G401.6 (cell line): ENCODE measurements around the gene MZF1.
"Not testable (repeated sequence)": the region's sequence is repeated elsewhere in the genome, so short reads cannot be mapped to it uniquely, and the experiment has no call there.

Source experiments
- FAIRE-seq: peaks from 2 replicates; lab custom pipeline; 2012; peaks lifted over from hg19 to GRCh38; lab: Jason Lieb, UNC

Gene MZF1

DNA sequence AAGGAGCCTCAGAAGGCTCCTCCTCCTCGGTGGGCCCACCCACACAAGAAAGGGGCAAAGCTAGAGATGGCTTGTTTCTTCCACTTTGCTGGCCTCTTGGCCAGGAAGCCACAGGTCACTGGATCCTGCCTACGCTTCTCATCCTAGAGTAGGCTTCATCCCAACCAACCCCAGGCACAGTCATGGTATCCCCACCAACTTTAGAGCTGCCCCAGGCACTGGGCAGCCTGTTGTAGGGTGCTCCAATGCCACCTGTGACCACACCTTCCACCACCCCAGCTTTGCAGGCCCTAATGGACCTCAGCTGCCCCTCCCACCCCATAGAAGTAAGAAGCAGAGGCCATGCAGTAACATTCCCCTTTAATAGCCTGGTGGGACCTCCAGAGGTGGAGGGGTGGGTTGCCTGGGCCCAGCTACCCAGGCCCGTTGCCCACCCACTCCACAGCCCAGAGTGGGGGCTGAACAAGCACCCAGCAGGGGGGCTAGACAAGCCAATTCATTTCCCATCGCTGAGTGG, 17.7 kb downstream of the MZF1 start:
- no peak for FAIRE-seq

DNA sequence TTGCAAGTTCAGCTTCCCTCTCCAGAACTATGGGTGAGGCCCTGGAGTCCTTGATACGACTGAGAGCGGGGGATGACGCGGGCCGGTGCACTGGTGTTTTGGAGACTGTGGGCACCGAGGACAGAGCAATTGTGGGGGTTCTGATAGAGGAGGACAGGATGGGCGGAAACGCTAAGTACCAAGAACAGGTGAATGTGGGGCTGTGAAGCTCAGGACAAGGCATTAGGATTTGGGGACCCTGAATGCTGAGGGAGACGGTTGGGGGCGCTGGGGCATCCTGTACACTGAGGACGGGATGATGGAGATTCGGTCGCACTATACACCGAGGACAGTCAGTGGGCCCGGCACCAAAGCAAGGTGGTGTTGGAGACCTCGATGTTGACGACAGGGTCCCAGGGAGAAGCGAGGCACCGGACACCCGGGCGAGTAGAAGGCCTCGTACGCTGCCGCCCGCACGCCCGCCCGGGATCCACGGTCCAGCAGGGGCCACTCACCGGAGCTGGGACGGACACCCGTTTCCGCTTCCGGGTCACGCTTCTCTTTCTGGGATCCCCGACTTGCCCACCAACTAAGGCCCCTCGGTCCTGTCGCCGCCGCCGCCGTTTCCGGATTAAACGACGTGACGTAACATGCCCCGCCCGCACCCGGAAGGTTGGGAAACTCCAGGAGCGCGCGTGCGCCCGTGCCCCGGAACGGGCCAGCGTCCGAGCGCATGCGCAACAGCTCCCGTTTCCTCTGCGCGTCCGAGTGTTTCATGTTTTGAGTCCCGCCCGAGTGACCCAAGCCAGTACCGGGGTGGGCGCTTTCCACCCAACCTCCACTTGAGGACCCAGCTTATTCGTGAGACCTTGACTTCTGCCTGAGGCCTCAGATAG, 18.4 kb downstream of the MZF1 start, which contains the start of gene CHMP2A:
Gene CHMP2A, minus strand, starts transcription at position 612 of the 875 bp plus-strand sequence. CDS start 893 bp downstream, outside the sequence.
- FAIRE-seq, result peak; percentile 96

DNA sequence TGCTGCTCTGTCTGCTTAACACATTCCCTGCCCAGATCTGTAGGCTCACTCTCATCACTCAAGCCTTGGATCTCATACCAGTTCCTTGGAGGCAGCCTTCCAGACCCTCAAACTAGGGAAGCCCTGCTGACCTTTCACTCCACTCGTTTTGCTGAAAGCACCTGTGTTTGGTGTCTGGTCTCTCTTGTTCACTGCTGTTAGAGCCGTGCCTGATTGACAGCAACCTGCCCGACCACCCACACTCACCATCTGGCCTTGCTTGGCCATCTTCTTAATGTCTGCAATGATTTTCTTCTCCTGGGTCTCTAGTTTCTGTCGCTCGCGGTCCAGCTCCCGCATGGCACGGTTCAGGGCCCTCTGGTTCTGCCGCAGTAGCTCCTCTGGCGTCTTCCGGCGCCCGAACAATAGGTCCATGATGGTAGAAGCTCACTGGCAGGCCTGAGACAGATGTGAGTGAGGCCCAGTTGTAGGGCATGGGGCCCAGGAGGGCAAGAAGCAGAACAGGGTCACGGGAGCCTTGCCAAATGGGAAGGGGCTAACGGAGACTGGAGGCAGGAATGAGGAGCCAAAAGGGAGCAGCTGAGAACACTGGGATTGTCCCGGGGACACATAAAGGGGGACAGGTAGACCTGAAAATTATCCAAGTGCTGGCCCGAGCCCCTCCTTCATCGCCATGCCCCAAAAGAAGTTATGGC, 19.2 kb downstream of the MZF1 start:
- FAIRE-seq, result no peak

DNA sequence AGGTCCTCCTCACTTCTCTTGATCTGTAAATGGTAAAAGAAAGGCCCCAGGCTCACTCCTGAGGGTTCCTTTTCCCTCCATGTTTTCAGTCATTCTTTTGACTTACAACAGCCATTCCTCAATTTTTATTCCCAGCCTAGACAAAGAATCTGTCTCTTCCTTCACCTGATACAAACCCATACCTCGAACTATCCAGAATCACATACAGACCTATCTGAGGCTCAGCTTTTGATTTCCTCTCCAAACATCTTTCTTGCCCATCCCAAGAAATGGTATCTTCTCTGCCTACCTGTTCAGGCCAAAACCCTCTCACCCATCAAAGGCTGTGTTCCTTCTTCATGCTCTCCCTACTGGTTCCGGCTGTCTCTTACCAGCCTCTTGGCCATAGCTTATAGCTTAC, 20.5 kb downstream of the MZF1 start:
- FAIRE-seq, result no peak

DNA sequence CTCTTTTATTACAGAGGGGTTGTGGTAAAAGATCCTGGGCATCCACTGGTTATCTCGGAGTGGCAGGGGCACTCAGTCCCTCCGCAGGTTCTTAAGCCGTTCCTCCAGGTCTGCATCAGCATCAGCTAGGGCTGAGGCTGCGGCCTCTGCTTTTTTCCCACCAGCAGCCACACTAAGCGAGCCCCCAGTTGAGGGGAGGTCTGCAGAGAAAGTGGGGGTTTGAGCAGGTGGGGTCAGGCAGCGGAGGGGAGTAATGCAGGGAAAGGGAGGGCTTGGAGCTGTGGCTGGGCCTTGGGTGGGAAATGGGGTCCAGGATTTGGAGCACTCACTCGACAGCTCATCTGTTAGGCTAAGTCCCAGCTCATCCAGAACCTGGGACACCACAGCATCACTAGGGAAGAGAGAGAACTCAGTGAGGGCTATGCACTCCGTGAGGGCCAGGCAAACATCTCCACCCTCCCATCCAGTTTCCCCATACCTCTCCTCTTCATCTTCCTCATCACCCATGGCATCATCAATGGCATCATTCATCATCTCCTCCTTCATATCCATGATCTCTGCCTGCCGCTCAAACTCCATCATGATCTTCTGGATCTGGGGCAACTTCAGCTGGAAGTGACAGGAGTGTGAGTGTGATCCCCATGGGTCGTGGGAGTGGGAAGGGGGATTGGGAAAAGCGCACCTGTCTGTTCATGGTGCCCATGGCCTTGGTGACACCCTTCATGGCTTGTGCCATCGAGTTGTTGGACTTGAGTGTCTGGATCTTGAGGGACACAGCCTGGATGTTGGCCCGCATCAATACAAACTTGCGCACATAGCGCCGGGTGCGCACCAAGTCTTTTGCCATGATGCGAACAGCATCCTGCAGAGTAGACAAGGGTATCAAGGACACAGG, 21.3 kb downstream of the MZF1 start:
- FAIRE-seq, result no peak

DNA sequence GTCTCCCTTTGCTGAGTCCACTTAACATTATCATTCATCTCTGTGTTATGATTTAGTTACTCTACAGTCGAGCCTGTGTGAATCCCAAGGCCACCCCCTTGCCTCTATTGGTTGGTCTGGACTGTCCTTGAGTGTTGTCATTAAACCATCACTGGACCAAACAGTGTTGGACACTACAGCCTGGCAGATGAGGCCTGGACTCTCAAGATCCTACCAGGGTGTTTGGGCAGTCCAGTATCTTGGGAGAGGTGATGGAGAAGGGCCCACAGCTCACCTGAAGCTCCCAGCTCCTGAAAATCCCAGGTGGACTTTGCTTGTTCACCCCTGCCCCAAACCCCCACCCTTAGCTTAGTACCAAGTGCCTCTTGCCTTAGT, 22.0 kb downstream of the MZF1 start:
- FAIRE-seq, result no peak

DNA sequence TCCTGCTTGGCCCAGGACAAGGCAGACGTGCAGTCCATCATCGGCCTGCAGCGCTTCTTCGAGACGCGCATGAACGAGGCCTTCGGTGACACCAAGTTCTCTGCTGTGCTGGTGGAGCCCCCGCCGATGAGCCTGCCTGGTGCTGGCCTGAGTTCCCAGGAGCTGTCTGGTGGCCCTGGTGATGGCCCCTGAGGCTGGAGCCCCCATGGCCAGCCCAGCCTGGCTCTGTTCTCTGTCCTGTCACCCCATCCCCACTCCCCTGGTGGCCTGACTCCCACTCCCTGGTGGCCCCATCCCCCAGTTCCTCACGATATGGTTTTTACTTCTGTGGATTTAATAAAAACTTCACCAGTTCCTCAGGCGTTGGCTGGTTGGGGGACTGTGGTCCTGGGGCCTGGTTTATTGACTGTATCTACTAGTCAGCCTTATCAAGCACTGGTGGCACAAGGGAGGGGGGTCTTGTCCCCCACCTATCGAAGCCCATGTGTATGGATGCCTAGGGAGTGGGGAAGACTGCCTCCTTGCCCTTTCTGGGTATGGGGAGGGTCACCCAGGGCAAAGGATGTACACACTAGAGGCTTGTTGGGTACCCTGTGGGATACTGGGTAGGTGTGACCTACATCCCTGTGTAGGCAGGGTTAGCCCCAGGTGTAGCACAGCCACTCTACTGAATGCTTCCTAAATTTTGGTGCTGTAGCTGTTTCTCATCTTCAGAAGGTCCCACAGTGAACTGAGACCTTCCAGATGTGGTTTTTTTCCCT, 22.6 kb downstream of the MZF1 start:
- no peak for FAIRE-seq

DNA sequence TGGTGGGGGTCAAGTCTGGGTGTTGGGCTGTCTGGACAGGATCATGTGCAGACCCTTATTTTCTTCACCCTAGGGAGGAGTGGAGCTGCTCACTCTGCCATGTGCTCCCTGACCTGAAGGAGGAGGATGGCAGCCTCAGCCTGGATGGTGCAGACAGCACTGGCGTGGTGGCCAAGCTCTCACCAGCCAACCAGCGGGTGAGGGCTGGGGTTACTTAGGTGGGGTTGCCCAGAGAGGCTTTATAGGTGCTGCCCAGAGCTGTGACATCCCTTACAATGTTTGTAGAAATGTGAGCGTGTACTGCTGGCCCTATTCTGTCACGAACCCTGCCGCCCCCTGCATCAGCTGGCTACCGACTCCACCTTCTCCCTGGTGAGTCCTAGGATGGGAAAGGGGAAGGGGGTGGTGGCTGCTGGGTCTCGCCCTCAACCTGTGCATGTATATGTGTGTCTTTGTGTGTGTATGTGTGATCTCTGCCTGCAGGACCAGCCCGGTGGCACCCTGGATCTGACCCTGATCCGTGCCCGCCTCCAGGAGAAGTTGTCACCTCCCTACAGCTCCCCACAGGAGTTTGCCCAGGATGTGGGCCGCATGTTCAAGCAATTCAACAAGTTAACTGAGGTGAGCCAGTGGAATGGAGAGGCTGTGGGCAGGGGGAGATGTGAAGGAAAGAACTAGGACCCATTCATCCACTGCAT, 23.3 kb downstream of the MZF1 start:
- no peak for FAIRE-seq

DNA sequence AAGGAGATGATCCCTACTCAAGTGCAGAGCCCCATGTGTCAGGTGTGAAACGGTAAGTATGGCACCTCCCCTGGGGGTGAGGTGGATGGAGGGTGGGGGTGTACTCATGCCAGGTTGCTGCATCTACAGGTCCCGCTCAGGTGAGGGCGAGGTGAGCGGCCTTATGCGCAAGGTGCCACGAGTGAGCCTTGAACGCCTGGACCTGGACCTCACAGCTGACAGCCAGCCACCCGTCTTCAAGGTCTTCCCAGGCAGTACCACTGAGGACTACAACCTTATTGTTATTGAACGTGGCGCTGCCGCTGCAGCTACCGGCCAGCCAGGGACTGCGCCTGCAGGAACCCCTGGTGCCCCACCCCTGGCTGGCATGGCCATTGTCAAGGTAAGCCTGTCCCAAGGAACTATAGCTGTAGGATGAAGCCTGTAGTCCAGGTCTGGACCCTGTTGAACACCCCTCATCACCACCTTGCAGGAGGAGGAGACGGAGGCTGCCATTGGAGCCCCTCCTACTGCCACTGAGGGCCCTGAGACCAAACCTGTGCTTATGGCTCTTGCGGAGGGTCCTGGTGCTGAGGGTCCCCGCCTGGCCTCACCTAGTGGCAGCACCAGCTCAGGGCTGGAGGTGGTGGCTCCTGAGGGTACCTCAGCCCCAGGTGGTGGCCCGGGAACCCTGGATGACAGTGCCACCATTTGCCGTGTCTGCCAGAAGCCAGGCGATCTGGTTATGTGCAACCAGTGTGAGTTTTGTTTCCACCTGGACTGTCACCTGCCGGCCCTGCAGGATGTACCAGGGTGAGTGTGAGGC, 24.1 kb downstream of the MZF1 start:
- FAIRE-seq, result no peak

DNA sequence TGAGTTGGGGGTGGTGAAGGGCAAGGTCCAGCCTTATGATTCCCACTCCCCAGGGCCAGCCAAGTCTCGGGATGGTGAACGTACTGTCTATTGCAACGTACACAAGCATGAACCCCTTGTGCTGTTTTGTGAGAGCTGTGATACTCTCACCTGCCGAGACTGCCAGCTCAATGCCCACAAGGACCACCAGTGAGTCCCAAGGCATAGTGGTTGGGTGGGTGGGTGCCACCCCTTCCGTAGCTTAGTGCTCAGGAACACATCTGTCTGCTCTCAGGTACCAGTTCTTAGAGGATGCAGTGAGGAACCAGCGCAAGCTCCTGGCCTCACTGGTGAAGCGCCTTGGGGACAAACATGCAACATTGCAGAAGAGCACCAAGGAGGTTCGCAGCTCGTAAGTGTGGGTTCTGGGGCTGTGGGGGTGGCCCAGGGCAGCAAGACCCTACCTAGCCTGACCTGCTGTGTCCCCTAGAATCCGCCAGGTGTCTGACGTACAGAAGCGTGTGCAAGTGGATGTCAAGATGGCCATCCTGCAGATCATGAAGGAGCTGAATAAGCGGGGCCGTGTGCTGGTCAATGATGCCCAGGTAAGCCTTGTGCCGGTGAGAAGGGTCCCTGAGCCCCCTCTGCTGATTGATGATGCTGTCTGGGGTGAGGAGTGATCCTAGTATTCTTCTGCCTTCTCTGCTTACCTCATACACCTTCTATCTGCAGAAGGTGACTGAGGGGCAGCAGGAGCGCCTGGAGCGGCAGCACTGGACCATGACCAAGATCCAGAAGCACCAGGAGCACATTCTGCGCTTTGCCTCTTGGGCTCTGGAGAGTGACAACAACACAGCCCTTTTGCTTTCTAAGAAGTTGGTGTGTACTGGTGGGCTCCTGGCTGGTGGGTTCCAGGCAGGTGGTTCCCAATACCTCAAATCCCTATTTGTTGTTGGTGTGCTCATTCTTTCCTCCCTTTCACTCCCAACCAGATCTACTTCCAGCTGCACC, 25.5 kb downstream of the MZF1 start:
- no peak for FAIRE-seq

DNA sequence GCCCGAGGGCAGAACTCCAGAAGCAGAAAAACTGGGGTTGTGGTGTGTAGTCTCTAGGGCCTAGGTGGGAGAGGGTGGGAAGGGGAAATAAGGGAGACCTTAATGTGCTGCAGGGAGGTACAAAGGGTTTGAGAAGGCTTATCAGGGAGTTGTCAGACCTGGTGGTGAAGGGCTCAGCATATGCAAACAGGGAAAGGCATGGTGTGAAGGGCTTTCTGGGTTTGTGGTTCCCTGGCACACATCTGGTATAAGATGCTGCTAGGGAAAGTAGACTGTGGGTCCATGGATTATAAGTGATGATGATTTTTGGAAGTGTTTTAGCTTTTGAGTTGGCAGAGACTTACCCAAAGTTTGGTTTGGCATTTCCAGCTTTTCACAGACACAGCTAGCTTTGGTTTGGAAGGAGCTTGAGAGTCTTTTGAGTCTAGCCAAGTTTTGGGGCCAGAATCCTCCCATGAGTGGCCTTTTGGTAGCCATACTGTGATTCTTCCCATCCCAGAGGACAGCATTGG, 27.1 kb downstream of the MZF1 start:
- FAIRE-seq, result no peak

DNA sequence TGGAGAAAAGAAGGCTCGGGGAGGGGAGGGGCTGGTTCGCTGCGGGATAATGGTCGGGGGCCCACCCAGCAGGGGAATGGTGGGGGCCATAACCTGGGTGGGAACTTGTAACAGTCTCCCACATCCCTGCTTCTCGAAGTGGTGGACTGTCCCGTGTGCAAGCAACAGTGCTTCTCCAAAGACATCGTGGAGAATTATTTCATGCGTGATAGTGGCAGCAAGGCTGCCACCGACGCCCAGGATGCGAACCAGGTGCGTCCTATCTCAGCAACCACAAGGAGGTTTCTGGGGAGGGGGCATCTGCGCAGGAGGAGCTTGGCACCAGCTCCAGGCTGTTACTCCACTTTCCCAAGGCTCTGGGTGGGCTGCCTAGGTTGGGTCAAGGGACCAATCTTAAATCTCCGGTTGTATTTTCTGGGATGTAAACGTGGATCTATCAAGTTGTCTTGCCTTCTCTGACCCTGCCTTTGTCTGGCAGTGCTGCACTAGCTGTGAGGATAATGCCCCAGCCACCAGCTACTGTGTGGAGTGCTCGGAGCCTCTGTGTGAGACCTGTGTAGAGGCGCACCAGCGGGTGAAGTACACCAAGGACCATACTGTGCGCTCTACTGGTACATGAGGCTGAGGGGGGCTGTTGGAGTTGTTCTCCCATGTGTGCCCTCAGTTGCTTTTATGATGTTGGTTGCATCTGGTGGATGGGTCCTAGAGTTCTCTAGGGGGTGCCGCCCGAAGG, 27.7 kb downstream of the MZF1 start:
- FAIRE-seq, result no peak

DNA sequence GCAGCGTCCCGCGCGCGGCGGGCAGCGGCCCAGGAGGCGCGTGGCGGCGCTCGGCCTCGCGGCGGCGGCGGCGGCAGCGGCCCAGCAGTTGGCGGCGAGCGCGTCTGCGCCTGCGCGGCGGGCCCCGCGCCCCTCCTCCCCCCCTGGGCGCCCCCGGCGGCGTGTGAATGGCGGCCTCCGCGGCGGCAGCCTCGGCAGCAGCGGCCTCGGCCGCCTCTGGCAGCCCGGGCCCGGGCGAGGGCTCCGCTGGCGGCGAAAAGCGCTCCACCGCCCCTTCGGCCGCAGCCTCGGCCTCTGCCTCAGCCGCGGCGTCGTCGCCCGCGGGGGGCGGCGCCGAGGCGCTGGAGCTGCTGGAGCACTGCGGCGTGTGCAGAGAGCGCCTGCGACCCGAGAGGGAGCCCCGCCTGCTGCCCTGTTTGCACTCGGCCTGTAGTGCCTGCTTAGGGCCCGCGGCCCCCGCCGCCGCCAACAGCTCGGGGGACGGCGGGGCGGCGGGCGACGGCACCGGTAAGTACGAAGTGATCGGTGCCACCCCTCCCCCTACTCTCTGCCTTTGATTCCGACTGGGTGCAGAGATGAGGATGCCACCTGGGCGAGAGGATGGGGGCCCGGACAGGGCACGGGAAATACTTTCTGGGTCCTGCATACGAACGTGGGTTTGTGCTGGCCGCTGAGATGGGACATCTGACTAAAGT, 28.4 kb downstream of the MZF1 start:
- no peak for FAIRE-seq

DNA sequence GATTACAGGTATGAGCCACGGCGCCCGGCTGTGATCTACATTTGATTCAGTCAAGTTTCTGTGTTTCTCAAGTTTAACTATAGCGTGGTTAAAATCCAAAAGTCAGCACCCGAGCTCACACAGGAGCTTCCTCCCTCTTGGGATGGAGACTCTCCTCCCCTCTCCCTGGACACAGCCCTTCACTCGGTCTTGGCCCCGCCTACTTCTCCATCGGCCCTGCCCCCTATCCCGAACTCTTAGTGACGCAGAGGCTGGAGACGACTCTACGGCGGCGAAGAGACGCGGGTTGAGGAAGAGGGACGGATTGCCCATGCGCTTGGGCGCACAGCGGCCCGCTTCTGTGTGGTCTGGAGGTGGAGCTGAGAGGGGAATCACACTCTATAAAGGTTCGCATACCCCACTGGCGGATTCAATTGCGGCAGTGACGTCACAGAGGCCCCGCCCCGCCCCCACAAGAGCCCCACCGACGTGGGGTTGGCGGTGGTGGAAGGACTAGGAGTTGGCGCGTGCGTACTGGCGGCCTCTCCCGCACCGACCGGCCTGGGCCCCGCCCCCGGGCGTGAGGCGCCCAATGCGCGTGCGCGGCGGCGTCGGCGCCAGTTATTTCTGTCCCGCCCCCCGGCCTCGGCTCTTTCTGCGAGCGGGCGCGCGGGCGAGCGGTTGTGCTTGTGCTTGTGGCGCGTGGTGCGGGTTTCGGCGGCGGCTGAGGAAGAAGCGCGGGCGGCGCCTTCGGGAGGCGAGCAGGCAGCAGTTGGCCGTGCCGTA, 29.1 kb downstream of the MZF1 start, which contains the start of gene TRIM28:
Gene TRIM28, plus strand, starts transcription at position 239 of the 765 bp plus-strand sequence. CDS start 694 bp downstream, outside the sequence.
- peak; percentile 98 for FAIRE-seq

DNA sequence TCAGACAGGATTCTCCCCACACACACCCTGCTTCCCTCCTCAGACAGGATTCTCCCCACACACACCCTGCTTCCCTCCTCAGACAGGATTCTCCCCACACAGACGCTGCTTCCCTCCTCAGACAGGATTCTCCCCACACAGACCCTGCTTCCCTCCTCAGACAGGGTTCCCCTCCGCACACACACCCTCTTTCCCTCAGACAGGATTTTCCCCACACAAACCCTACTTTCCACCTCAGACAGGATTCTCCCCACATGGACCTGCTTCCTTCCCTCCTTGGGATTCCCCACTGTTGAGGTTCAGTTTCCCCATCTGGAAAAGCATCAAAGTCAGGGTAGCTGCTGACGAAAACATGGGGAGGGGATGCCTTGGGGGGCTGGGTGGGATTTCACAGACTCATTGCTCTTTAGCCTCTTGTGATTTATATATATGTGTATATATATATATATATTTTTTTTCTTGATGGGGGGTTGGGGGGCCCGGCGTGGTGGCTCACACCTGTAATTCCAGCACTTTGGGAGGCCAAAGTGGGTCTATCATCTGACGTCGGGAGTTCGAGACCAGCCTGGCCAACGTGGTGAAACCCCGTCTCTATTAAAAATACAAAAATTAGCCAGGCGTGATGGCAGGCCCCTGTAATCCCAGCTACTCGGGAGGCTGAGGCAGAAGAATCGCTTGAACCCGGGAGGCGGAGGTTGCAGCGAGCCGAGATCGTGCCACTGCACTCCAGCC, 30.3 kb downstream of the MZF1 start:
- FAIRE-seq, result not testable (repeated sequence)

DNA sequence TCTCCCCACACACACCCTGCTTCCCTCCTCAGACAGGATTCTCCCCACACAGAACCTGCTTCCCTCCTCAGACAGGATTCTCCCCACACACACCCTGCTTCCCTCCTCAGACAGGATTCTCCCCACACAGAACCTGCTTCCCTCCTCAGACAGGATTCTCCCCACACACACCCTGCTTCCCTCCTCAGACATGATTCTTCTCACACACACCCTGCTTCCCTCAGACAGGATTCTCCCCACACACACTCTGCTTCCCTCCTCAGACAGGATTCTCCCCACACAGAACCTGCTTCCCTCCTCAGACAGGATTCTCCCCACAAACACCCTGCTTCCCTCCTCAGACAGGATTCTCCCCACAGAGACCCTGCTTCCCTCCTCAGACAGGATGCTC, 34.0 kb downstream of the MZF1 start:
- not testable (repeated sequence) for FAIRE-seq
